Trophoblast cell (in vitro differentiated cells and primary cell): ENCODE data around the gene CALHM5.

Source experiments
- DNase-seq, 2 donors: peaks; one replicate each; pipeline ENCODE4 v3.0.0-alpha.2; 2016
- H2AFZ ChIP-seq: 2 replicates; pipeline ENCODE4 v1.6.1; 2013; ENCODE audit warnings: low read length, moderate library complexity, mild to moderate bottlenecking; ENCODE audit not compliant: insufficient read depth, poor library complexity
- H2AK5ac ChIP-seq: 2 replicates; pipeline ENCODE4 v1.6.1; 2013; ENCODE audit warnings: mild to moderate bottlenecking, low read length
- H2BK120ac ChIP-seq: 2 replicates; pipeline ENCODE4 v1.6.1; 2013; ENCODE audit warnings: low read length, mild to moderate bottlenecking, moderate library complexity; ENCODE audit not compliant: insufficient read depth, poor library complexity
- H2BK12ac ChIP-seq: 2 replicates; pipeline ENCODE4 v1.6.1; 2013; ENCODE audit warnings: mild to moderate bottlenecking, low read length, moderate library complexity
- H2BK5ac ChIP-seq: 2 replicates; pipeline ENCODE4 v1.6.1; 2013; ENCODE audit warnings: low read length, low read depth, moderate library complexity, mild to moderate bottlenecking; ENCODE audit not compliant: poor library complexity
- H3K14ac ChIP-seq: 2 replicates; pipeline ENCODE4 v1.6.1; 2013; ENCODE audit warnings: mild to moderate bottlenecking, low read length
- H3K18ac ChIP-seq: 2 replicates; pipeline ENCODE4 v1.6.1; 2013; ENCODE audit warnings: mild to moderate bottlenecking, low read length
- H3K23ac ChIP-seq: 2 replicates; pipeline ENCODE4 v1.6.1; 2013; ENCODE audit warnings: low read length
- H3K27ac ChIP-seq: 2 replicates; pipeline ENCODE4 v1.5.1; 2013; ENCODE audit warnings: low read depth, mild to moderate bottlenecking, inconsistent platforms, low read length, moderate library complexity
- H3K27me3 ChIP-seq: 2 replicates; pipeline ENCODE4 v1.6.1; 2013; ENCODE audit warnings: inconsistent platforms, mild to moderate bottlenecking, low read length, moderate library complexity; ENCODE audit not compliant: insufficient read depth
- H3K36me3 ChIP-seq, 2 experiments: 1 replicate in 1 of 2; 2 replicates in 1 of 2; pipeline ENCODE4 v1.6.1; 2013; ENCODE audit warnings: low read length in 2 of 2, mild to moderate bottlenecking in 2 of 2, moderate library complexity in 1 of 2; ENCODE audit not compliant: insufficient read depth in 2 of 2, control insufficient read depth in 1 of 2
- H3K4ac ChIP-seq: 2 replicates; pipeline ENCODE4 v1.6.1; 2013; ENCODE audit warnings: low read depth, mild to moderate bottlenecking, low read length, moderate library complexity
- H3K4me1 ChIP-seq, 2 experiments: 1 replicate in 1 of 2; 2 replicates in 1 of 2; pipeline ENCODE4 v1.6.1; 2013; ENCODE audit warnings: low read length in 2 of 2, mild to moderate bottlenecking in 2 of 2, moderate library complexity in 1 of 2; ENCODE audit not compliant: insufficient read depth in 2 of 2, control insufficient read depth in 1 of 2
- H3K4me2 ChIP-seq: 2 replicates; pipeline ENCODE4 v1.6.1; 2013; ENCODE audit warnings: inconsistent platforms, mild to moderate bottlenecking, low read length, moderate library complexity
- H3K4me3 ChIP-seq: 2 replicates; pipeline ENCODE4 v1.5.1; 2013; ENCODE audit warnings: mild to moderate bottlenecking, low read depth, low read length, inconsistent platforms
- H3K79me1 ChIP-seq: one replicate; pipeline ENCODE4 v1.6.1; 2013; ENCODE audit warnings: low read length
- H3K79me2 ChIP-seq: 2 replicates; pipeline ENCODE4 v1.6.1; 2013; ENCODE audit warnings: low read length, mild to moderate bottlenecking; ENCODE audit not compliant: control insufficient read depth, insufficient read depth, poor library complexity
- H3K9ac ChIP-seq: 2 replicates; pipeline ENCODE4 v1.6.1; 2013; ENCODE audit warnings: mild to moderate bottlenecking, low read length
- H3K9me3 ChIP-seq: 2 replicates; pipeline ENCODE4 v1.6.1; 2013; ENCODE audit warnings: low read depth, mild to moderate bottlenecking, control low read depth, inconsistent platforms, low read length; ENCODE audit not compliant: insufficient read depth
- H4K12ac ChIP-seq: 2 replicates; pipeline ENCODE4 v1.6.1; 2013; ENCODE audit warnings: low read depth, mild to moderate bottlenecking, low read length, moderate library complexity
- H4K8ac ChIP-seq: 2 replicates; pipeline ENCODE4 v1.6.1; 2013; ENCODE audit warnings: low read depth, mild to moderate bottlenecking, low read length, moderate library complexity
- H4K91ac ChIP-seq: one replicate; pipeline ENCODE4 v1.6.1; 2013; ENCODE audit warnings: low read depth, mild to moderate bottlenecking, low read length, moderate library complexity
- WGBS: extraction: QIAGEN DNeasy Blood & Tissue Kit; methylation state at CpG from one replicate; pipeline ENCODE4 v1.1.7; 2013; ENCODE audit warnings: missing lambda C conversion rate; ENCODE audit not compliant: insufficient read length, insufficient coverage; ENCODE audit errors: extremely low coverage; 5-methylcytosine and 5-hydroxymethylcytosine counted together

CALHM5 gene

GRCh38 chr6:116547358-116547757 is 35.9 kb downstream of the CALHM5 start:
- no peaks in the 10 kb centered on the region for H3K36me3 ChIP-seq
- H3K27me3 ChIP-seq, result no peaks in the 10 kb centered on the region
- H3K4me1 ChIP-seq, result no peaks in the 10 kb centered on the region
- no peak overlapping the region for H2BK5ac ChIP-seq
- H3K79me2 ChIP-seq, result no peaks in the 10 kb centered on the region
- H3K79me1 ChIP-seq, result no peaks in the 10 kb centered on the region
- no peak for DNase-seq
- H4K8ac ChIP-seq, result no peak overlapping the region
- no peak overlapping the region for H4K91ac ChIP-seq
- H3K18ac ChIP-seq, result no peak overlapping the region
- no peak overlapping the region for H3K27ac ChIP-seq
- H3K4ac ChIP-seq, result no peak overlapping the region
- WGBS, result no CpG with 5 or more reads among the region's 6 CpGs
- no peak overlapping the region for H3K23ac ChIP-seq
- no peak overlapping the region for H4K12ac ChIP-seq
- no peak overlapping the region for H3K4me3 ChIP-seq
- H3K14ac ChIP-seq, result no peak overlapping the region
- H3K4me2 ChIP-seq, result no peak overlapping the region
- H2BK120ac ChIP-seq, result no peak overlapping the region
- no peak overlapping the region for H2AFZ ChIP-seq
- H3K9ac ChIP-seq, result no peak overlapping the region
- H2AK5ac ChIP-seq, result no peak overlapping the region
- H2BK12ac ChIP-seq, result no peak overlapping the region
- H3K9me3 ChIP-seq, result no peaks in the 10 kb centered on the region

- H4K12ac ChIP-seq, result no peak overlapping the region
- no peak overlapping the region for H2BK120ac ChIP-seq
- no peak overlapping the region for H3K18ac ChIP-seq
- H2BK5ac ChIP-seq, result no peak overlapping the region
- H4K8ac ChIP-seq, result no peak overlapping the region
- H3K79me2 ChIP-seq, result no peaks in the 10 kb centered on the region
- H2BK12ac ChIP-seq, result no peak overlapping the region
- H3K27me3 ChIP-seq, result no peaks in the 10 kb centered on the region
- H4K91ac ChIP-seq, result no peak overlapping the region
- H3K27ac ChIP-seq, result no peak overlapping the region
- no peaks in the 10 kb centered on the region for H3K79me1 ChIP-seq
- H3K36me3 ChIP-seq, result no peaks in the 10 kb centered on the region
- no peak for DNase-seq
- H3K9ac ChIP-seq, result no peak overlapping the region
- no peak overlapping the region for H3K23ac ChIP-seq
- H3K9me3 ChIP-seq, result no peaks in the 10 kb centered on the region
- H3K4ac ChIP-seq, result no peak overlapping the region
- no peaks in the 10 kb centered on the region for H3K4me1 ChIP-seq
- H2AK5ac ChIP-seq, result no peak overlapping the region
- no CpG with 5 or more reads among the region's 4 CpGs for WGBS
- no peak overlapping the region for H2AFZ ChIP-seq
- H3K4me3 ChIP-seq, result no peak overlapping the region
- H3K14ac ChIP-seq, result no peak overlapping the region
- H3K4me2 ChIP-seq, result no peak overlapping the region
Measured at GRCh38 chr6:116550796-116551195, 39.4 kb downstream of the CALHM5 start.

GRCh38 chr6:116553451-116553850 is 42.0 kb downstream of the CALHM5 start, which contains the start of gene CALHM4:
Gene CALHM4, plus strand, starts transcription at chr6:116553751. Its CDS starts 43 bp downstream, at chr6:116553794.
- Histone ChIP-seq H3K4me1 (no peaks in the 10 kb centered on the region), H3K27me3 (no peaks in the 10 kb centered on the region), H3K4me3 (no peak within 1 kb of the TSS), H3K23ac (no peak within 1 kb of the TSS), H4K91ac (no peak within 1 kb of the TSS), H4K8ac (no peak within 1 kb of the TSS), H2BK120ac (no peak within 1 kb of the TSS), H3K4me2 (no peak within 1 kb of the TSS), H3K79me2 (no peaks in the 10 kb centered on the region), H2BK5ac (no peak within 1 kb of the TSS), H2AK5ac (no peak within 1 kb of the TSS), H3K36me3 (no peaks in the 10 kb centered on the region), H3K27ac (no peak within 1 kb of the TSS), H3K79me1 (no peaks in the 10 kb centered on the region), H3K14ac (no peak within 1 kb of the TSS), H3K9me3 (no peaks in the 10 kb centered on the region), H3K18ac (no peak within 1 kb of the TSS), H3K4ac (no peak within 1 kb of the TSS), H2BK12ac (no peak within 1 kb of the TSS), H3K9ac (no peak within 1 kb of the TSS), H4K12ac (no peak within 1 kb of the TSS), H2AFZ (no peak within 1 kb of the TSS)
- DNase-seq, result no peak

GRCh38 chr6:116556065-116556464 is 44.6 kb downstream of the CALHM5 start:
- WGBS, result no CpG with 5 or more reads among the region's 1 CpG
- Histone ChIP-seq H2BK5ac (no peak overlapping the region), H3K23ac (no peak overlapping the region), H3K18ac (no peak overlapping the region), H3K27me3 (no peaks in the 10 kb centered on the region), H3K4ac (no peak overlapping the region), H2AK5ac (no peak overlapping the region), H3K9me3 (no peaks in the 10 kb centered on the region), H2BK120ac (no peak overlapping the region), H3K14ac (no peak overlapping the region), H3K4me3 (no peak overlapping the region), H3K79me1 (no peaks in the 10 kb centered on the region), H3K4me2 (no peak overlapping the region), H3K27ac (no peak overlapping the region), H4K8ac (no peak overlapping the region), H3K9ac (no peak overlapping the region), H2AFZ (no peak overlapping the region), H3K79me2 (no peaks in the 10 kb centered on the region), H2BK12ac (no peak overlapping the region), H3K36me3 (no peaks in the 10 kb centered on the region), H4K91ac (no peak overlapping the region), H4K12ac (no peak overlapping the region), H3K4me1 (no peaks in the 10 kb centered on the region)
- no peak for DNase-seq
